NT2/D1 (cell line): ENCODE results near the gene MED25.

Experiments used
- SUZ12 ChIP-seq: IDR thresholded peaks from 2 replicates; pipeline ENCODE4 v1.6.1; 2011; ENCODE audit not compliant: insufficient read length, insufficient read depth; ENCODE audit errors: extremely low read depth
- YY1 ChIP-seq: IDR thresholded peaks from 2 replicates; pipeline ENCODE4 v1.6.1; 2011; ENCODE audit not compliant: insufficient read length, insufficient read depth
- ZNF274 ChIP-seq: IDR thresholded peaks from 2 replicates; pipeline ENCODE4 v1.6.1; 2011; ENCODE audit warnings: mild to moderate bottlenecking, low read depth, low read length

DNA sequence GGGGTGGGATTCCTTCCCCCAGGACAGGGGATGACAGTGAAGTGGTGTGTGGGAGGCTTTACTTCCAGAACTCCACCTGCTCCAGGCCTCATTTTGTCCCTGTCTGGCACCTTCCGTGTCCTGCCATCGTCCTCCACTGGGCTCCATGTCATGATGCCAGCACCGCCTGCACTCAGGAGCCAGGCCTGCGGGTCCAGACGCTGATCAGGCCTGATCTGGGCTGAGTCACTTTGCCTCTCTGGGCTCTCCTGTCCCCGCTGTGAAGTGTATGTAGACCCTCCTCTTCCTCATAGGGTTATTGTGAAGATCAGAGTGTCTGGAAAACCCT, 14.6 kb upstream of the MED25 start:
- TF ChIP-seq SUZ12 (no peak), YY1 (no peak), ZNF274 (no peak)
